ENCODE measurements around the gene ALDH1B1.

ALDH1B1 gene

DNA sequence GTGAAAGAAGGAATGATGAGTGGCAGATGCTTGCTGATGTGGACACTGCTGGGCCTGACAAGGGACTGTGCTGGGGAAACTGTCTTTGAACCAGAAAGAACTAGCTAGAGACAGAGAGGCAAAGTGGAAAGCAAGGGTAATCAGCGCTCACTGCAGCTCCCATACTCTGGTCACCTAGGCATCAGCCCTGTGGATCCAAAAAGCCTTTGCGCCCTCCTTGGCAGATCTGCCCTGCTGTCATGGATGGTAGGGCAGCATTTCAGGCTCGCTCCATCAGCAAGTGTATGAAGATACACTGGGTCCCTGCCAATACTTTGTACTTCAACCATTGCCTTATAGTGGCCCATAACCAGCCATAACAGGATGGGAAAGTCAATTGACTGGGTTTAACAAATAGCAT lies 6.6 kb upstream of the ALDH1B1 start:
- H3K4me1 ChIP-seq (ENCODE audit: insufficient read depth, poor library complexity, severe bottlenecking), result peaks cover 6% of the 10 kb centered on the region
- TF ChIP-seq, protein P1, sequence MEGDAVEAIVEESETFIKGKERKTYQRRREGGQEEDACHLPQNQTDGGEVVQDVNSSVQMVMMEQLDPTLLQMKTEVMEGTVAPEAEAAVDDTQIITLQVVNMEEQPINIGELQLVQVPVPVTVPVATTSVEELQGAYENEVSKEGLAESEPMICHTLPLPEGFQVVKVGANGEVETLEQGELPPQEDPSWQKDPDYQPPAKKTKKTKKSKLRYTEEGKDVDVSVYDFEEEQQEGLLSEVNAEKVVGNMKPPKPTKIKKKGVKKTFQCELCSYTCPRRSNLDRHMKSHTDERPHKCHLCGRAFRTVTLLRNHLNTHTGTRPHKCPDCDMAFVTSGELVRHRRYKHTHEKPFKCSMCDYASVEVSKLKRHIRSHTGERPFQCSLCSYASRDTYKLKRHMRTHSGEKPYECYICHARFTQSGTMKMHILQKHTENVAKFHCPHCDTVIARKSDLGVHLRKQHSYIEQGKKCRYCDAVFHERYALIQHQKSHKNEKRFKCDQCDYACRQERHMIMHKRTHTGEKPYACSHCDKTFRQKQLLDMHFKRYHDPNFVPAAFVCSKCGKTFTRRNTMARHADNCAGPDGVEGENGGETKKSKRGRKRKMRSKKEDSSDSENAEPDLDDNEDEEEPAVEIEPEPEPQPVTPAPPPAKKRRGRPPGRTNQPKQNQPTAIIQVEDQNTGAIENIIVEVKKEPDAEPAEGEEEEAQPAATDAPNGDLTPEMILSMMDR (IDR thresholded peaks at IDR 0.05; ENCODE audit: poor library complexity, severe bottlenecking), result no peak

DNA sequence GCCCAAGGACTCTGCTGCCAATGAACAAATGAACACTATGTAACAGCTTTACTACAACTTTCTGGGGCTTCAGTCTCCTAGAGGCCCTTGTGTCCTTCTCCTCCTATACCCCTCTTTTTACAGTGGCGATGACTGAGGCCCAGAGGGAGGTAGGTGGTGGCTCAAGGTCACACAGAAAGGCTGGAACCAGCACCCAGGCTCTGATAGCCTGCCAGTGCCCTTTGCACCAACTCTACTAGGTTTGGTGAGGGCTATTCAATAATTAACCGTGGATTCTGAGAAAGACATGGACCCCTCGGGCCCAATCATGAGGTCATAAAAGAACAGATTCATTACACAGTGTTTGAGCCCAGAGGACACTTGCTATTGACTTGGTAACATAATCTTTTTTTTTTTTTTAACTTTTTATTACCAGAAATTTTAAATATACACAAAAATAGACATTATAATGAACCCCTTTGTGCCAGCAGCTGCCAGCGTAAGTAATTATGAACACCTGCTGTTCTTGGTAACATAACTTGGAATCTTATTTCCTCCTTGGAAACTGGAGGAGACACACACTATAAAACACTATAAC lies 6.1 kb upstream of the ALDH1B1 start:
- peaks cover 6% of the 10 kb centered on the region for H3K4me1 ChIP-seq (ENCODE audit: insufficient read depth, poor library complexity, severe bottlenecking)
- H3K9me3 ChIP-seq (ENCODE audit: severe bottlenecking), result peaks cover 3% of the 10 kb centered on the region
- no peaks in the 10 kb centered on the region for H3K27me3 ChIP-seq (ENCODE audit: insufficient read depth, poor library complexity, severe bottlenecking)
- TF ChIP-seq, protein P1 (IDR thresholded peaks at IDR 0.05; ENCODE audit: poor library complexity, severe bottlenecking), result no peak
- H3K4me3 ChIP-seq (ENCODE audit: severe bottlenecking), result no peak overlapping the region
- DNase-seq (ENCODE audit: low spot score), result no peak
- no peak for ATAC-seq (ENCODE audit: low read depth)
- no peak overlapping the region for H3K27ac ChIP-seq (ENCODE audit: poor library complexity, severe bottlenecking)
- no peaks in the 10 kb centered on the region for H3K36me3 ChIP-seq (ENCODE audit: low read depth)

More for the DNA sequence above, 6.6 kb upstream of the ALDH1B1 start:
- H3K4me3 ChIP-seq (ENCODE audit: severe bottlenecking), result no peak overlapping the region
- no peaks in the 10 kb centered on the region for H3K27me3 ChIP-seq (ENCODE audit: insufficient read depth, poor library complexity, severe bottlenecking)
- H3K9me3 ChIP-seq (ENCODE audit: severe bottlenecking), result peaks cover 3% of the 10 kb centered on the region
- no peak for DNase-seq (ENCODE audit: low spot score)
- H3K27ac ChIP-seq (ENCODE audit: poor library complexity, severe bottlenecking), result no peak overlapping the region
- no peaks in the 10 kb centered on the region for H3K36me3 ChIP-seq (ENCODE audit: low read depth)
- ATAC-seq (ENCODE audit: low read depth), result no peak

DNA sequence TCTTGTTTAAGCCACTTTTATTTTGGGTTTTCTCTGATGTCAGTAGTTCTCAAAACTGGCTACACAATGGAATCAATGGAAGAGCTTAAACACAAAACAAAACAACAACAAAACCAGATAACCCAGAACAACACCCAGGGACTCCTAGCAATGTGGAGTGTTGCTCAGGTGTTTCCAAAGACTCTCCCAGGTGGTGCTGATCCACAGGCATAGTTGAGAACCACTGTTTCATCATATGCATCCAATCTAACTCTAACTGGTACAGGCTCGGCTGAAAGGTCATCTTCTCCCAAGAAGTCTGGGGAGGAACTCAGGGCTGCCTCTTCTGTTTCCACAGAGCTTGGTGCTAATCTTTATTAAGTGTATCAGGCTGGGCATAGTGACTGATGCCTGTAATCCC lies 5.4 kb upstream of the ALDH1B1 start:
- Histone ChIP-seq H3K4me1 (ENCODE audit: insufficient read depth, poor library complexity, severe bottlenecking) (peaks cover 6% of the 10 kb centered on the region), H3K27ac (ENCODE audit: poor library complexity, severe bottlenecking) (no peak overlapping the region), H3K36me3 (ENCODE audit: low read depth) (no peaks in the 10 kb centered on the region), H3K9me3 (ENCODE audit: severe bottlenecking) (peaks cover 3% of the 10 kb centered on the region), H3K4me3 (ENCODE audit: severe bottlenecking) (no peak overlapping the region), H3K27me3 (ENCODE audit: insufficient read depth, poor library complexity, severe bottlenecking) (no peaks in the 10 kb centered on the region)
- TF ChIP-seq, protein P1 (IDR thresholded peaks at IDR 0.05; ENCODE audit: poor library complexity, severe bottlenecking), result no peak
- DNase-seq (ENCODE audit: low spot score) (no peak), ATAC-seq (ENCODE audit: low read depth) (no peak)

DNA sequence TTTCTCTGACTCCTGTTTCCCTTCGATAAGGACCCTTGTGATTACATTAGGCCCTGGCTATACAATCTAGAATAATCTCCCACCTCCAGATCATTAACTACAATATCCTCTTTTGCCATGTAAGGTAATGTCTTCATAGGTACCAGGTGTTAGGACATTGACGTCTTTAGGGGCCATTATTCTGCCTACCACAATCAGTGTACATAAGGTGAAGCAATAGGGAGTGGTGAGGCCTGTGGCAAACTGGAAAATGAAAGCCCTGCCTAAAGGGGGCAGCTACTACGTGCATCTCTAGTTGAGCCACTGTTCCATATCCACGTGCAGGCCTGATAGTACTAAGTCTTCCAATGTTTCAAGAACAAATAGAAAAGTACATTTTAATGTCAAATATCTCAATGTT lies 4.8 kb upstream of the ALDH1B1 start:
- H3K4me1 ChIP-seq (ENCODE audit: insufficient read depth, poor library complexity, severe bottlenecking), result peaks cover 6% of the 10 kb centered on the region
- H3K27me3 ChIP-seq (ENCODE audit: insufficient read depth, poor library complexity, severe bottlenecking), result no peaks in the 10 kb centered on the region
- H3K9me3 ChIP-seq (ENCODE audit: severe bottlenecking), result peaks cover 3% of the 10 kb centered on the region

More for the DNA sequence above, 4.8 kb upstream of the ALDH1B1 start:
- ATAC-seq (ENCODE audit: low read depth) (no peak), DNase-seq (ENCODE audit: low spot score) (no peak)
- TF ChIP-seq, protein P1 (IDR thresholded peaks at IDR 0.05; ENCODE audit: poor library complexity, severe bottlenecking), result no peak
- no peak overlapping the region for H3K4me3 ChIP-seq (ENCODE audit: severe bottlenecking)
- no peak overlapping the region for H3K27ac ChIP-seq (ENCODE audit: poor library complexity, severe bottlenecking)
- H3K36me3 ChIP-seq (ENCODE audit: low read depth), result no peaks in the 10 kb centered on the region
